ENCODE results near the gene DGKI.

The DGKI gene

GRCh38 chr7:137413901-137414300 is 432.9 kb downstream of the DGKI start:
- no peak for DNase-seq (ENCODE audit: low read depth in 3 of 3)

DNA sequence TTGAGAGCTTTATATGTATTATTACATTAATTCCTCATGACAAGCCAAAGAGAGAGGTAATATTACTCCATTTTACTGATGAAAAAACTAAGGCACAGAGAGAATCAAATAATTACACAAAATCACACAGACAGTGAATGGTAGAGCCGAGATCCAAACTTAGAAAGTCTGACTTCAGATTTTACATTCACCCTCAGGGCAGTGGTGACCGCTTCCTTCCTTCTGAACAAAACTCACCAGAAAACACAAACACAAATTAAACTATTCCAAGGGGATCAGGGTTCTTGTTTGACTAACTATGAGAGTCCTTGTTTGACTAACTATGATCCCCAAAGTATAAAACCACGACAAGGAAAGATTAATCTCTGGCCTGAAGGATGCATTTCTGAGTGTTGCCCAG is 435.3 kb downstream of the DGKI start:
- DNase-seq (ENCODE audit: low read depth in 3 of 3), result no peak

DNA sequence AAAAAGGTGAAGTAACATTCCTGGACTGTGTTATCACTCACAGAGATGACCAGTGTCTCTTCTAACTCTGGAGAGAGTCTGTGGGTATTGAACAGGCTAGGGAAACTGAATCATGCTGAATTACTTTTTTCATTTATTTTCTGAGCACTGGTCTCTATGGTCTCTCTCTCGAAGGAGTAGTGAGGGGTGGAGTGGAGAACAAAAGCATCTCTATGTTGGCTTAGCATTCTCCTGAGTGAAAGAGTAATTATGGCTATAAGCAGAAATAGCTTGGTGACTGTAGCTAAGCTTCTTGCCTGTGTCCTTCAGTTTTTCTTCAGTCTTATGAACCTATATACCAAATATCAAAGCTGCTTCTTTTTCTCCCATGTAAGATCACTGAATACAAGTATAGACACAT is 438.6 kb downstream of the DGKI start:
- DNase-seq (ENCODE audit: low read depth in 3 of 3), result no peak

- DNase-seq (ENCODE audit: low read depth in 3 of 3), result no peak
These were observed 439.7 kb downstream of the DGKI start for GRCh38 chr7:137407078-137407477.

DNA sequence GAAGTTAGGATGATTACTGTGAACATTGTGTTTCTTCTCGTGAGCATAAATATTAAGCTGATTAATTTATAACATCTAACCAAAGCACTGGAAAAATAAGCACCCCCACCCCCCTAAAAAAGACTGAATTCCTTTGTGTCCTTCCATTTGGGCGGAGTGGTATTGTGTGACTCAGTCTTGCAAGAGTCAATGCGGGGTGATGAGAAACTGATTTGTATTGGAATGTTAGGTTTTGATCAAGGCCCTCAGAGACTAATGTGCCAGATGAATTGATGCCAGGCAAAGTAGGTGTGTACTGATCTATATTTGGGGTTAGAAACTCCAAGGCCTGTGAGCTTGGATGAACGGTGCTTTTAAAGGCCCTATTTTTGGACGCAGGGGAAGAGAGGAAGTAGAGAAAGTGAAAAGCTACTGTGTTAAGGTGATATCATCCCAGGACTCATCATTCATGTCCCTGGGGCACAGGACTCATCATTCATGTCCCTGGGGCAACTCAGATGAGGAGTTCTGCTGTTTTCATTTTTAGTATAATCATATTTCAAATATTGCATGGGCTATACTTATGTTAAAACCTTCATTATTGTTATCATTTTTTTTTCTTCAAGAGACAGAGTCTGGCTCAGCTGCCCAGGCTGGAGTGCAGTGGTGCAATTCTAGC is 442.0 kb downstream of the DGKI start:
- no peak for DNase-seq (ENCODE audit: low read depth in 3 of 3)

GRCh38 chr7:137403353-137403695 is 443.4 kb downstream of the DGKI start:
- DNase-seq (ENCODE audit: low read depth in 3 of 3), result no peak

DNA sequence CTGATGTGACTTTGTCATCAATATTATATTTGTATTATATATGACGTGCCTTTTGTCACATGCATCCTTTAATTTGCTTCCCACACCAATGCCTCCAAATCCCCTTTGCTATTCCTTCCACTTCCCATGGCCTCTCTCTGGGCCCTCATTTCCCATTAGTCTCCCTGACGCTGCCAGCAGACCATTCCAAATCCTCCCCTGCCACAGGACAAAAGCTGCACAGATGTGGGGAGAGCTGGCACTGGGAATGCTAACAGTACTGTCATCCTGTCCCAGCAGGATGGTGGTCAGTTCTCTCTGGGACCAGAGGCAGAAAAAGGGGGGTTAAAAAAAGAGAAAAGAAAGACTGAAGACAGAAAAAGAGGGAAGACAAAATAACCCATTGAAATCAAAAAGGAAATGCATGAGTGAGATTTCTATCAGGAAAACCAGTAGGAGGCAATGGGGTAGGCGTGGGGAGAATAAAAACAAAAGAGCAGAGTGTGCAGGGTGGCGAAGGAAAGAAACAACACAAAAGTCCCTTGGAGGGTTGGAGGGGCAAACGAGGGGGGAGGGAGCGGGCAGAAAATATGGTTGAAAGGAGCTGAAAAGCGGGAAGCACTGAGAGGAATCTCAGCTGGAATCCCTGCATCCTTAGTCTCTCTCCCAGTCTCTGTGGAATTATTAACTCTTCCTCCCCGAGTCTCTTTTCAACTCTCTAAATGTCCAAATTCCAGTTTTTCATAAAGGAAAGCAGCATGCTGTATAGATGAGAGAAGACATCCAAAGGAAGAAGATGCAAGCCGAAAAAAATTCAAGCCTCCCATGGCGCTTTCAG is 444.0 kb downstream of the DGKI start:
- no peak for DNase-seq (ENCODE audit: low read depth in 3 of 3)

DNA sequence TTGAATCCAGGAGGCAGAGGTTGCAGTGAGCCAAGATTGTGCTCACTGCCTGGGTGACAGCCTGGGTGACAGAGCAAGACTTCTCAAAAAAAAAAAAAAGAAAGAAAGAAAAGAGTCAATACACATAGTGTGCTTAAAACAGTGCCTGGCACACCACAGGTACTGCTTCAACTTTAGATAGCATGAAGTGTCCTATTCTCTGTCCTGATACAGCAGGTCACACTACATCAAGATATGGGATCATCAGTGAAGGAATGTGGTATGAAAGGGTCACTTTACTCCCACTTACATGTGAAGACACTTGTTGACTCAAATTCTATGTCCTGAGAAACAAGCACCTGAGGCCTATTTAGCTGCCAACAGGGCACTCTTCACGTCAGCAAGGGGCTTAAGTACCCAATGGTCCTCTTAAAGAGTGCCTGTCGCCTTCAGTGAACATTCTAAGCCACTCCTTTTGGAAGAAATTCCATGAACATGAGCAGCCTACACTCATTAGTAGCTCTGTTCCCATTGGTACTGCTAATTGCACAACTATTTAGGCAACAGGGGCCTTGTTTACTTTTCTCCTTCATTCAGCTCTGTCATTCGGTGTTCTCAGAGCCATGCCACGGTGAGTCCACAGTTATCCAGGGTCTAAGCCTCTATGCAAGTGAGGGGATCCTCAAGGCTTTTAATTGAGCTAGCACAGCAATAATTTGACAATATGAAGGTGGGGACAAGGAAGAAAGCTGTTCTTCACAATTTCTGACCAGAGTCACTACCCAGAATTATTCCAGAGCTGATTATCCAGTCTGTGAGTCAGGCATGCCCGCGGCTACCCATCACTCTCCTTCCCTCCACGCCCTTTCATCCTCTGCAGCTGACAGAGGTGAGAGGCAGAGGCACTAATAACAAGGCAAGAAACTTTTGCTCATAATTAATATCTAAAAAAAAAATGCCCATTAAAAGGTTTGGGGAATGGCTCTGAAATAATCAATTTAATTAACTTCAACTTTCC is 446.6 kb downstream of the DGKI start:
- no peak for DNase-seq (ENCODE audit: low read depth in 3 of 3)

DNA sequence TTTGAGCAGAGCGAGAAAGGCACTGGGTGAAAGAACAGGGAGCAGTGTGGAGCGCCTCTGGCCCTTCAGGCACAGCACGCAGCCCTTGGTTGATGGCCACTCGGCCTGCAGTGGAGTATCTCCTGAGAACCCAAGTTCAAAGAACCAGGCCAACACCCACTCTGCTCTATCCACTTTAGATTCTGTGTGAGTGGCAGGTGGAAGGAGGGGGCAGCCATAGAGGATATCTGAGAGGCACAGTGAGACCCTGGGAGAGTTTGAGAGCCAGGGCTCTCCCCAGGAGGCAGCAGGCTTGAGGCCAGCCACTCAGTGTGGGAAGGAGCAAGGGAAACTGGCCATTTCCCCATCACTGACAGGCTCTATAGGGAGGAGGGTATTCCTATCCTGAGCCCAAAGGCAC is 450.7 kb downstream of the DGKI start:
- no peak for DNase-seq (ENCODE audit: low read depth in 3 of 3)

GRCh38 chr7:137395420-137395819 is 451.4 kb downstream of the DGKI start:
- DNase-seq (ENCODE audit: low read depth in 3 of 3), result no peak

DNA sequence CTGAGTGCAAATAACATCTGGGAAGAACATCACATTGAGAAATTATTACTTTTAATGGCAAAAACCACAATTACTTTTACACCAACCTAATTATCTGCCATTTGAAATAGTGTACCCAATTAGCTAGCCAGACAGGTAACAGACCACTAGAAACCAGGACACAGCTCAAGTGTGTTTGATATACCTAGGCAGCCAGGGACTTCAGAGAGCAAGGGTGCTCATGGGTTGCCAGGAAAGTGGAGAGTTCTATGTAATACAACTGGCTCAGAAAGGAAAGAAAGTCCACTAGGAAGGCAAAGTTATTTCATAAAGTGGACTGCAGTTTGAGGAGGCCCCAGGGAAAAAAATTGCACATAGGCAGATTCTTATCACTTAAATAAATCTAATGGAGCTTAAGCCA is 453.2 kb downstream of the DGKI start:
- DNase-seq (ENCODE audit: low read depth in 3 of 3), result no peak

DNA sequence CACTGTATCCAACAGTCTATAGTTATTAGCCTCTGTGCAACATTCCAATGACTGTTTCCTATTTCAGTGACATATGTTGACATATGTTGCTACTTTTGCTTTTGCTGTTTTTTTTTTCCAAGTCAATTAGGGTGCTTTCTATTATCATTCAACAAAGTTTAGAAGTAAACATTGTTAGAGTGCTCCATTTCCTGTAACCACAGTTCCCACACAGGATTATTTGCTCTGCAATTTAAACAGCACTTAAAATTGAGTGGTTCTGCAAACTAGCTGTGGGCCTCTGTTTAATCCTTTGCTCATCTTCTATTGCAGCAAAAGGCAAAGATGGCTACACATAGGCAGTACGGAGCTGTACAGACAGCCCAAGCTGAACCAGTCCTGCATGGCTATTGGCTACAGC is 456.7 kb downstream of the DGKI start:
- no peak for DNase-seq (ENCODE audit: low read depth in 3 of 3)

DNA sequence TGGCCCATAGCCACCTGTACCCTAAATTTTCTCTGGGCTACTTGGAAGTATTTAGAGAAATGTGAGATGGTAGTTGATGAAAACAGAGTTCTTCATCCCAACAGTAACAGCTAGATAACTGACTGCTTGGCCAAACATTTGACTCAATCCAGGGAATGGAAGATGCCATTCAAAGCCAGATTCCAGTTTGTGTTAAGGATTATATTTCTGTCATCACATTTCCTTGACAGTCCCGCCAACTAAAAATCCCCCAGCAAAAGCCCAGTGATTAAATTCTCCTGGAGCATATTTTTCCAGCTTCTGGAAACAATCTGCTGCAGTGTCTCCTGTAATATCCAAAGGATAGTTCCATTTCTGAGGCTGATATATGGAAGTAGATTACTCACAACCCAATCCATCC is 457.9 kb downstream of the DGKI start:
- no peak for DNase-seq (ENCODE audit: low read depth in 3 of 3)

DNA sequence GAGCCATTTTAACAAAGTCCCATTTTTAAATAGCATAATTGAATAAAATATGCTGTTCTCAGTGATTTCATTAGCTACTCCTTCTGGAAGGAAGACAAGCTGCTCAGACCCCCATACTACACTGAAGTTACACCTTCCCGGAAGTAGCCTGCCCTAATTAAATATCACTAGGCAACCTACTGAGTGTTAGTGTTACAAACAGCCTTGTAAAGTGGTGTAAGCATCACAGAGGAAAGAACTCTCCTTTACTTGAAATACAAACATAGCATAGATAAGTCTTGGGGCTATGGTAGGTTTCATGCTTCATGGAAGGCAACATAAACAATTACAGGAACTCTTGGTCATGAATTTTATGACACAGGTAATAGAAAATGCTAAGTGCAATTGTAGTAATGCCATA is 459.8 kb downstream of the DGKI start:
- DNase-seq (ENCODE audit: low read depth in 3 of 3), result no peak

DNA sequence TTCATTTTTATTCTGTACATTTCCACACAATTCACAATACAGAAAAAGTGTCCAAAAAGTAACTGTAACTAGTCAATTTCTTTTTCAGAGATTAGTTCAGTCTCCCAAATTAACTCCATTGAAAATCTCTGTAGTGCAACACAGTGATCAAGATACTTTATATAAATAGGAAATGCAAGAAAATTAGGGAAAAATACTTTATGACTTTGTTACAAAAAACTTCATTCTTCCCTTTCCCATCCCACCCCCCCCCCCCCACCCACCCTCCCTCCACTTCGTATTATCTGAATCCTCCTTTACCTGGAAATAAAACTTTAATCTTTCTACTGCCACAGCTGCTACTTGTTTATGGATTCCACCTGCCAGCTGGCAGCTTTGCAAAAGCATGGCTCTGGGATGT is 465.7 kb downstream of the DGKI start:
- DNase-seq (ENCODE audit: low read depth in 3 of 3), result no peak

DNA sequence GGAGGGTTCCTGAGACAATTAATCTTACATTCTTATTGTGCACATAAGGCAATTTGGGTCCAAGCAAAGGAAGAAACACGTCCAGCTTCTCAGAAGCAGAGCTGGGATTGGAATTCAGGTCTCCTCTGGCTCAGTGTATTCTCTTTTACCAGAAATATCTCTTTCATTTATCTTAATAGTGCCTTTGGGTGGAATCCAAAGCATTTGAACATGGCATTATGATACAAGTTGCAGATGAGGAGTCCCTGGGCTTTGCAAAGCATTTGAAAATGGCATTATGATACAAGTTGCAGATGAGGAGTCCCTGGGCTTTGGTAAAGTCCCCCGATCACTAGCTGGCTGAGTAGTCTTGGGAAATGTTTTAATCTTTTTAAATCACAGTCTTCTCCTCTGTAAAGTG is 473.3 kb downstream of the DGKI start:
- DNase-seq (ENCODE audit: low read depth in 3 of 3), result no peak

- DNase-seq (ENCODE audit: low read depth in 3 of 3), result no peak
These were observed 475.2 kb downstream of the DGKI start for GRCh38 chr7:137371616-137372015.

- no peak for DNase-seq (ENCODE audit: low read depth in 3 of 3)
These were observed 479.8 kb downstream of the DGKI start for GRCh38 chr7:137366995-137367394.

DNA sequence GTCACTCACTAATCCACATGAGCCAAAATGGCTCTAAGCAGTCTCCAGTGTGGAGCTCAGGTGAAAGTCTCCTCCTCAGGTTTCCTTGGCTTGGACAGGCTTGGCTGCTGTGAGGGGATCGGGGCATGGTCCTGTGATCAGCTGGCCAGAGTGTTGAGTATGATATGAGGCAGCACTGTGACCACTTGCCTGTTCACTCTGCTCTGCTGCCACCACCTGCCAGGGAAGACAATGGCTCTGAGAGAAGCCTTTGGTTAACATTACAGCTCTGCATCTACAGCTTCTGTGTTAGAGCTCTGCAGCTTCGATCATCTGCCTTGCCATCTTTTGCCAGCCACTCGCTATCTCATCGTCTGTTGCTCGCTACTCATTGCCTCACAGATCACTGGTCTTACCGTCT is 483.1 kb downstream of the DGKI start:
- DNase-seq (ENCODE audit: low read depth in 3 of 3), result no peak

- DNase-seq (ENCODE audit: low read depth in 3 of 3), result no peak
These were observed 486.6 kb downstream of the DGKI start for GRCh38 chr7:137360087-137360679.

DNA sequence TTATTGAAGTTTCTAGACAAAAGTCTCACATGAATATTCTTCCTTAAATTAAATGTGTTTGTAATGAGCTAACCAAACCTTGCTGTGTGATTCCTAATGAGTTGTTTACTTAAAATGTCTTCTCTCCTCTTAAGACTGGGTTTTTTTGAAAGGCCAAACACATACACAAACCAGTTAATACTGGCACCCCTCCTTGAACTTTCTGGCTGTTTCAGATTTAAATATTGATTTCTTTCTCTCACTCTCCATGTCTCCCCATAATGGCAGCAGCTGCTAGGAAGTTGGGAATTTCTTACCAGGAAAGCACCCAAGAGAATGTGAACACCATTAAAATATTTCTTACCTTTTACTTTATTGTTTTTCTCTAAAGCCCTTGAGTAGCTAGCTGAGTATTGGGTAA is 491.8 kb downstream of the DGKI start:
- no peak for DNase-seq (ENCODE audit: low read depth in 3 of 3)

GRCh38 chr7:137354396-137354795 is 492.4 kb downstream of the DGKI start:
- no peak for DNase-seq (ENCODE audit: low read depth in 3 of 3)
